GM21529 (cell line): ENCODE measurements around the gene PLEK.

Experiments used
- ATAC-seq: cut with Tn5 transposase; IDR thresholded peaks from one replicate; pipeline ENCODE4 v1.9.1; 2021; ENCODE audit not compliant: unreplicated experiment

Gene PLEK

DNA sequence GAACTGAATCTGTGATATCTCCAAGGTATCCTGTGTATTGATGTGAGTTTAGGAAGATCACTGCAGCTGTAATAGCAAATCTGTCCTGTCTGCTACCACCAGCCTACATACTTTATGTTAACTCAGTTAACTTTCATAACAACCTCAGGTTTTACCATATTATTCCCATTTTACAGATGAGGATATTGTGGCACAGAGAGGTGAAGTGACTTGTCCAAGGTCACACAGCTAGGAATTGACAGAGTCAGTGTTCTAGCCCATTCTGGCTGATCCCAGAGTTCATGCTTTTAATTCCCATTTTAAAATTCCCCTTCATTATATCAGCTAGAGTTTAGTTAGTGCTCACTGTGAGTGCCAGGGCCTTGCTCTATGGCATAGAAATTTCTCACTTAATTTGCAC lies 49.4 kb downstream of the PLEK start:
- ATAC-seq: no peak

DNA sequence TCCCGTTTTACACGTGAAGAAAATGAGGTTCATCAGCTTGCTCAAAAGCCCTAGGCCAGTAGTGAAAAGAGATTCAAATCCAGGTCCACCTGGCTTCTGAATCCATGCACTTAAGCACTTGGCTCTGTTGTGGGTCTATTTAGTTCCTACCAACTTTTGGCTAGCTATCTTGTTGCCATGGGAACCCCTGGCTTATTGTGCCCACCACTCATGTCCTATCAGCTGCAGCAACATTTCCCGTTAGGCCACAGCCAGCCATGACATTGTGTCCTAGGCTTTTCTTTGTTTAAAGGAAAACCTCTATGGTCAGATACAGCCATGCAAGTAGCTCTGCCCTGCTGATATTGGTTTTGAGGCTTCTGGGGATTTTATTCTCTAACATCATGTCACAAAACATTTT lies 49.8 kb downstream of the PLEK start:
- ATAC-seq: no peak

DNA sequence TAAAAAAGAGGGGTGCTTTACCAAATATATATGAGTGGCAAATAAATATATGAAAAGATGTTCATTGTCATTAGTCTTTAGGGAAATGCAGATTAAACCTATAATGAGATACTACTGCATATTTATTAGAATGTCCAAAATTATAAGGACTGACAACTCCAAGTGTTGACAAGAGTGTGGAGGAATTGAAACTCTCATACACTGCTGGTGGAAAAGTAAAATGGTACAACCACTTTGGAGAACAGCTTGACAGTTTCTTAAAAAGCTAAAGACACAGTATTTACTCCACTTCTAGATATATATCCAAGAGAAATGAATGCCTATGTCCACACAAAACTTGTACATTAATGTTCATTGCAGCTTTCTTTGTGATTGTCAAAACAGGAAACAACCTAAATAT lies 50.4 kb downstream of the PLEK start:
- ATAC-seq: no peak

DNA sequence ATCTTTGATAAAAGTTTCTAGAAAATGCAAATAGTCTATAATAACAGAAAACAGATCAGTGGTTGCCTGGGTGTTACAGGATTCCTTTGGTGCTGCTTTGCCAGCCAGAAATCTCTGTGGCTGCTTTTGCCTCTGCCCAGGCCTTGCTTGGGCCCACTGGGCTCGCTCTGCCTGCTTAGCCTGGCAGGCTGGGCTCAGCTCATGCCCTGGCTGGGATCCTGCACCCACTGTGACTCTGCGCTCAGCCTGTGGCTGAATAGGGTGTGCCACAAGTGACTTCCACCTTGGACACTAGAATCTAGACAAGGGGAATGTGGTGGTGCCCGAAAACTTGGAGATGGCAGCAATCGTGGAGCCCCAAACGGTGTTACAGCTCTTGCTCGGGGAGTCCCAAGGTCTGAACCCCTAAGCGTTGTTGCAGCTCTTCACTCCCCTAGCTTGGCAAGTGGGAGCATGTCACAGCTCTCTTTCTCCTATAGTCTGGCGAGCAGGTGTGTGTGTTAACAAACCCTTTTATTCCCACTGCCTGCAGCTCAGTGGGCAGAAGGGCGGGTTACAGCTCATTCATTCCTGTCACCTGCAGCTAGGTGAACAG lies 51.1 kb downstream of the PLEK start:
- ATAC-seq: no peak

DNA sequence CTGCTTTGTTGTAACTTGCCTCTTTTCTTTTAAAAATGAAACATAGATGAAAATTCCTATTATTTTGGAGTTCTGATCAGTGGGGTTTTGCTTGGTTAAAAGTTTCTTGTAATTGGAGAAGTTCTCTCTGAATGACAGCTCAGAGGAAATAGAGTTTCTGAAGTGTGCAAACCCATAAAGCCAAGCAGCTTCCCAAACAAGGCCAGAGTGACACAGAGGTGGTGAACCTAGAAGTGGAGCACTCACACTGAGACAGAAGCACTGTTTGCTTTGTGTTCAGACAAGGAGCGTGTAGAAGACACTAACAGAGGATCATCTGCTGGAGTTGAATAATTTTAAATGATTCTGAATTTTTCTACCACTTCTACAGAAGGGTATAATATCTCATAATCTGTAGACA lies 52.8 kb downstream of the PLEK start:
- ATAC-seq: no peak

DNA sequence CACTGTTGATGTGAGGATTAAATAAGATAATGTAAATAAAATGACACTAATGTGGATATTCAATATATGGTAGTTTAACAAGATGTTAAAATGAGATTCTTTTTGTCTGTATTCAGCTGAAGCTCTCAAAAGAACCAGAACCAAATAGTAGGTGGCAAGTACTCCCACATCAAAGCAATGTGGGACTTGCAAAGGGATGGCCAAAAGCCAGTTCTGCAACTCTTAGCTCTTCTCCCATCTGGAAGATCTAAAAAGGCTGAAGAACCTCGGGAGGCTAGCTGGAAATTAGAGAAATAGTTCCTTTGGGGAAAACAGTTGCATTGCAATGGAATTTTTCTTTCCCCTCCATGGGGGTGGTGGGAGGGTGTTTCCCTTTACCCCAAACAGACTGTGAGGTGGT lies 53.3 kb downstream of the PLEK start:
- no peak for ATAC-seq

DNA sequence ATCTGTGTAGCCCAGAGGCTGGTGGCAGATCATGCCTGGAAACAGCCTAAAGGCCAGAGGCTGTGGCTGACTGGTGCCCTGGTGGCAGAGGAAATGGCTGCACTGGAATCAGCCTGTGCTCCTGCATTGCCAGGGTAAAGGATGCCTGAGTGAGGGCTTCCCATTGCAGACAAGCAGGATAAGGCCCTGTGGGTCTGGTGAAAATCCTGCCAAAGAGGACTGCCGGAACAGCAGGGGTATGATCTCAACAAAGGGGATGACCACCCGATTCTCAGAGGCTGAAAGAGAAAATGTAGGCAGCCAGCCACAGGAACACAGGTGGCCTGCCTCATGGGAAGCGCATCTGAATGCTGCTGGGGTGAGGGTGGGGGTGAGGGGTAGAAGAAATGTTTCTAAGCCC lies 53.8 kb downstream of the PLEK start:
- no peak for ATAC-seq

DNA sequence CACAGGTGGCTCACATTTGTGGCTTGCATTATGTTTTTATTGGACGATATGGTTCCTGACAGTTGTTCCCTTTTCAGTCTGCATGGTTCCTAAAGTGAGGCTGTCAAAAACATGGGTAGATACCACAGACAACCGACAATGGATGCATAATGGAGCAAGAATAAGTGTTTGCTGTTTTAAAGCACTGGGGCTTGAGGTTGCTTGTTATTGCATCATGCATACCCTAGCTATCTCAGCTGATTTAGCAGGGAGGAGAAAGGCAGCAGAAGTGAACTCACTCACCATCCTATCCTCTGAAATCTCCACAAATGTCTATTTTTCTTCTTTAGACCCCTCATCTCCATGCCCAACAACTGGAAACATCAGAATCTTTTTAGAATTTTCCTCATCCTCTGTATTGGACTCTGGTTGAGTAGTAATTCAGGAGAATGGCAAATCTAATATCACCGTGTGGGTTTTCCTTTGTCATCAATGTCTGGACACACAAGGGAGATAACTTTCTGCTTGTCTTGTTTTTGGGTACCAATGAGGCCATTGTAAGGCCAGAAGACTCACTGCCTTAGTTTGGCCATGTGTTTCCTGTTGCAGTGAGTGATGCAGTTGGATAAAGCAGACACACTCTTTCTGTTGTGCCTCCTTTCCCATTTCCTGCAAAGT lies 55.3 kb downstream of the PLEK start:
- ATAC-seq: no peak

DNA sequence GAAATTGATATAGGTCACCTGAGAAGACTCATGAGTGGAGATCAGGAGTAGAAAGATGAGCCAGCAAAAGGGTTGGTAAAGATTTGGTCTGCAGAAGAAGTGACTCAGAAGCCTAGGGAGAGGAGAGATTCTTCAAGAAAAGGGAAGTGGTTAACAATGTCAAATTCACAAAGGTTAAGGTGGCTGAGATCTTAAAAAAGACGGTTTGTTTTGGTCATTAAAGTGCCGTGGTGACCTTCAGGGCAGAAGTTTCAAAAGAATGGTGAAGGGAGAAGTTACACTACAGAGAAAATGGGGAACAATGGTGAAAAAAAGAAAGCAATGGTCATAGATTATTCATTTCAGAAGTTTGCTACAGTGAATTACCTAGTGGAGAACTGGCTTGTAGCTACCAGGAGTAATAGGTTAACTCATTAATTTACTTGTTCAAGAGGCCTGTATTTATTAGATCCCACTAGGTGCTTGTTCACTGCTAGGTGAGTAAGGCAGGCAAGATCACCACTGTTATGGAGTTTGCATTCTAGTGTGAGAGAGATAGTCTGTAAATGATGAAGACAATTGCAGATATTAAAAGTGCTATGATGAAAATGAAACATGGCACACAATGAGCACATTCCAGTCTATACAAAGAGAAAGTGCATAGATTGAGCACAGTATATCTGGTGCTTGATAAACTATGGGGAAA lies 59.0 kb downstream of the PLEK start:
- peak; percentile 79 for ATAC-seq

DNA sequence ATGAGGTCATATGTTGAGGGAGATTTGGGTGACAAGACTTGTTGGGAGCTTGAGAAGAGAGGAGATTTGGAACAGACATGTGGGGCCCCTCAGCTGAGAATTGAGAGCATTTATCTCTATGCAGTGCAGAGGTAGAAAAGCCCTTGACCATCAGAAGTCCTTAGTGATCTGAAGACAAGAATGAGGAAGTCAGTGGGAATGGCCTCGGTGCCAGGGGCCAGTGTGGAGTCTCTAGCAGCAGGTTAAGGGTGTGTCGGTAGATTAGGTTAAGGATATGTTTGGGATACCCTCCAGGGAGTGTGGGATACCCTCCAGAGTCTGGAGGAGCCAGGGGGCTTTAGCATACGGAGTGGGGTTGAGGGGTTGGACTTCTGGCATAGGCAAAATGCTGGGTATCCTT lies 60.4 kb downstream of the PLEK start:
- no peak for ATAC-seq

DNA sequence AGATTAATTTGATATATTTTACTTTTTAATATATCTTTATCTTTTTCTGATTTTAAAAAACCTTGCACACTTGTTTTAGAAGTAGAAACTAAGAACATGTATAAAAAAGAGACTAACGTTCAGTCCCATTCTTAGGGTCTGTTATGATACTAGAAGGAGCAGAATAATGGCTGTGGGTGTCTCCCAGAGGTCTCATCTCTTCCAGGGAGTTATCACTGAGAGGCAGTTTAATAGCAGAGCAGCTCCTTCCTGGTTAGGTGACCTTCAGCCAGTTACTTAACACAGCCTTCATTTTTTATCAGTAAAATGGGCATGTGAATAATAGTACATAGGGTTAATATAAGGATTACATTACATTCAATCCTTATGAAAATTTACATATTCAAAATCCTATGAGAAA lies 61.4 kb downstream of the PLEK start:
- ATAC-seq: no peak

DNA sequence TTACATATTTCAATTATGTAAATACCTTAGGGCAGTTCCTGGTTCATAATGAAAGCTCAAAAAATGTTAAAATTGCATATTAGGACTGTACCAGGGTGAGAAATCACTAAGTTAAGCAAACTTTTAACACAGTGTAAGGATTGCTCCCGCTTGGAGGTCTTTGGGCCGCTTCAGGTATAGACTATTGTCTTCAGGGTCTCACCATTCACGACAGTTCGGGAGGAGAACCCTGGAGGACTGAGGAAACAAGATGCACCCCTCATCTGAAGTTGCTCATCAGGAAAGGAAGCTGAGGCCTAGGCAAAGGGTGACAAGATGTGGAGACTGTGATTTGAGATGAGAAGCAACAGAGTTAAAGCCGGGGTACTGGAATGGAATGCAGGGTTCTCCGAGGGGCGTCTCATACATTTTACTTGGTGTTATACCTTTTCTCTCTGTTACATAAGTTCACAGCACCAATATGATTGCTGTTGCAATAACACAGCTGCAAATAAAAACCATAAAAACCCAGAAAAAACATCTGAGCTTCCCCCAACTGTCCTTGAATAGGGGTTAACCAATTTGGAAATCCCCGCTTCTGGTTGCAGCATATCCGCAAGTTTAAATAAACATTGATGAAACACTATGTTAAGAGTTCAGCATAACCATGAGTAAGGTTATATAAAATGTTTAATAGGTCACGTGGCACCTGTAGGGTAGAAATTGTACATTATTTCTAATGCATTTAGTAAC lies 61.9 kb downstream of the PLEK start:
- ATAC-seq: peak; percentile 33

DNA sequence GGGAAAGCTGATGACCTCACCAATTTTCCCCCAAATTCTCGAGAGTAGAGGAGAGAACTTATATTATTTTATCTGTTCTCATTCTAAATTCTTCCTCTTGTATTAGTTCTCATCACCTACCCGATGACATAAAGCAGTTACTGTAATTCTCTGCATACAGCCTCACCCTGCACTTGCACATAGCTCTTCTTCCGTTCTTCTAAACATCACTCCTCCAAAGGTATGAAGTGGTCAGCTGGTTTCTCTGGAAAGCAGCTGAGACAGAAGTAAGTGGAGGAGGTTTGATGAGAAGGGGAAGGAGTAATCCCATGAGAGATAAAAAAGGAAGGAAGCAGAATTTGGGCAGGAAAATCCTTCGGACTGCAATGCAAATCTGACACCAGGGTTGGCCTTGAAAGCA lies 63.0 kb downstream of the PLEK start:
- no peak for ATAC-seq

DNA sequence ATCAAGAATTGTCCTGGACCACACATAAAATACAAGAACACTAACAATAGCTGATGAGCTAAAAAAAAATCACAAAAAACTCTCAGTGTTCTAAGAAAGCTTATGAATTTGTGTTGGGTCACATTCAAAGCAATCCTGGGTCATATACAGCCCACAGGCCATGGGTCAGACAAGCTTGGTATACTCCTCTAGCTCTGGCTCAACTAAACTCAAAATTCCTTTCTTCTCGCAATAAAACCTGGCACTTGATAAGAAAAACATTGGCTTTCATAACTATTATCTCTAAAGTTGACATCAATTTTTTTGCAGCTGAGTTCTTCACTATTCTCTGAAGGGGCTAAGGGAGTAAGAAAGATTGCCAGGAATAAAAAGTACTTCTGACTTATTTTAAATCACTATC lies 63.7 kb downstream of the PLEK start:
- no peak for ATAC-seq

DNA sequence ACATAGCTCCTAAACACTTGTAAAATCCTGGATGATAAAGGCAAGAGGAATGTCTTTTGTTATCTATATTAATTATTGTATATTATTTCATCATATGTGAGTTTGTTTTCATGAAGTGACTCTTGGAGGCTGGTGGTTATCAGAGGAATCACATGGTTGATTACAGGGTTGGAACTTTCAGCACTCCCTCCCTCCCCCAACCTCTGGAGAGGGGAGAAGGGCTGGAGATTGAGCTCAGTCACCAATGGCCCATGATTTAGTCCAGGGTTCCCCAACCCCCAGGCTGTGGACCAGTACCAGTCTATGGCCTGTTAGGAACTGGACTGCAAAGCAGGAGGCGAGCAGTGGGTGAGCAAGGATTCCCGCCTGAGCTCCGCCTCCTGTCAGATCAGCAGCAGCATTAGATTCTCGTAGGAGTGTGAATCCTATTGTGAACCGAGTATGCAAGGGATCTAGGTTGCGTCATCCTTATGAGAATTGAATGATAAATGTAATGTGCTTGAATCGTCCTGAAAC lies 64.3 kb downstream of the PLEK start:
- ATAC-seq: no peak

DNA sequence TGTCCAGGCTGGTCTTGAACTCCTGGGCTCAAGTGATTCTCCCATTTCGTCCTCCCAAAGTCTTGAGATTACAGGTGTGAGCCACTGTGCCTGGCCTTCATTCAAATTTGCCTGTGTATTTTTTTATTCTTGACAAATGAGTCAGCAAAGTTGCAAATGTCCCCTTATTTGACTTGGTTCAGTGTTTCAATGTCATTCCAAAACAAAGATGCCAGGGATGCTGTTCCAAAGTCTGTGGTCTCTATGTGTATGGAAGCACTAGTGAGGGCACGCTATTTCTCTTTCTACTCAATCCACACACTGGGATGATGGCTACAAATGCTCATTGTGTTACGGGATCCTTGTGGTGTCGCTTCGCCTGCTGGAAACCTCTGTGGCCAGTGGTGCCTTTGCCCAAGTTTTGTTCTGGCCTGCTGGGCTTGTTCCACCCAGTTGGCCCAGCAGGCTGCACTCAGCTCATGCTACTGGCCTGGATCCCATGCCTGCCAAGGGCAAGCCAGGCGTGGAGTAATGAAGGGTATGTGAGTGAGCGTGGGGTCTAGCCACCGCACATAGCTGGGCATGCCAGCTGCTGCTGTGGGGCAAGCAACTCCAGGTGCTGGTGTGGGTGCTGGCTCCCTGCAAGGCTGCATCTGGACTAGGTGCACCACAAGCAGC lies 66.4 kb downstream of the PLEK start:
- no peak for ATAC-seq

DNA sequence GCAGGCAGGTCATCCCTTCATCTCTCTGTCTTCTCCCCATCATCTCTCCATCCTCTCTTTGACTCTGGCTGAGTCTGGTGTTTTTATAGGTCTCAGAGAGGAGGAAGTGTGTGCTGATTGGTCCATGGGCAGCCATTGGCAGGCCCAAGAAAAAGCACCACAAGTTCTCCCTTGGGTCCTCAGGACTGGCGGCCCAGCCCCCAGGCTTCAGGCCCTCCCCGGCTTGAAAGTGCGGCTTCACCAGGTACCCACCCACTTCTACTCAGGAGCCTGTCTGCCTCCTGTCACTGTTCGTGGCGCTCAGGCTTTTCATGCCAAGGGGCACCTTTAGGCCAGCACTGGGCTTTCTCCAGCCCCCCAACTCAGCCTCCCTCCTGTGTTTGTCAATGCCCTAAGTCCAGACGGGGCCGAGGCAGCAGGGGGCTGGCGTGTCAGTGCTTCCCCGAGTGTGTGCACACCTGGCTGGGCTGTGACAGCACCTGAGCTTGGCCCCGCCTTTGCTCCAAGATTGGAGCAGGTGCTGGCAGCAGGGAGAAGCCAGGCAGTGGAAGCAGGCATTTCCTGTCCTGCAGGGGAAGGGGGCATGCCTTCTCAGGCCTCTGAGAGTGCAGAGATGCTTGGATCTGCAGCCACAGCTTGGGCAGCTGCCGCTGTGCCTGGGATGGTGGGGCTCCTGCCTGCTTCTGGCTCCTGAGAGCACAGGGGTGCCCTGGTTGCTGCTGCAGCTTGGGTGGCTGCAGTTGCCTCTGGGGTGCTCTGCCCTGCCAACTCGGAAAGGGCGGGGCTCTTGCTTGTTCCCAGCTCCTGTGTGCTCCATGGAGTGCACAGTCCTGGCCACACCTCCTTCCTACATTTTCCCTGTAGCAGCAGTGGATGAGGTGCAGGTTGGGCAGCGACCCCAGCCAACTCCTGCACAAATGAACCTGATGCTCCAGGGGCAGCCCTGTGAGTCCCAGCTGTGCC lies 67.9 kb downstream of the PLEK start:
- ATAC-seq: no peak

DNA sequence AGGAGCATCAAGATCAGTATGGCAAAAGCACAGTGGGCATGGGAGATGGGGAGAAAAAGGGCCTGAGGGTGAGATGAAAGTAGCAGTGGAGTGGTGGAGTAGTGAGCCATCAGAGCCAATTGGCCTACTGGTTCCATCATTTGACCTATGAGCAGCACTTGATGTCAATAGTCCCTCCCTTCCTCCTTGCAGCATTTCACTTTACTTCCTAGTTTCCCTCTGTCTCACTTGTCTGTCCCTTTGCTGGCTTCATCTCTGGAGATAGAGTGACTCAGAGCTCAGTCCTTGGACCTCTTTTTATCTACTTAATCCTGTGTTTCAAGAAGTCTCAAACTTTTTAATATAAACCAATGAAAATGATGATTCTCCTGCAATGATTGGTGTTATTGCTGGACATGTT lies 69.9 kb downstream of the PLEK start:
- no peak for ATAC-seq

DNA sequence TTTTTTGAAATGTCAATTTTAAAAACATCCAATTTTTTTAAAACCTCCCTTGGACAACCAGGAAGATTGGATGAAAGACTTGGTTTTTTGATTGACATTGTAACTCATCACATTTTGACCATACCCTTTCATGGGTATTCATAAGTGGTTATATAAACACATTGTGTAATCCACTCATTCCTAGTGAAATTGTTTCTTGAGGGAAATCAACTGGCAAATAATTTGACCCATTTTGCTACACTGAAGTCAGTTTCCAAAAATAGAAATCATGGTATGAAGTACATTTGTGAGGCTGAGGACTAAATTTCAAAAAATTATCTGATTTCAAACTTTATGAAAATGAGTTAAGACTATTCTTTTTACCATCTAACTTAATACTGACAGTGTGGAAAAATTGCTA lies 70.5 kb downstream of the PLEK start:
- ATAC-seq: no peak

DNA sequence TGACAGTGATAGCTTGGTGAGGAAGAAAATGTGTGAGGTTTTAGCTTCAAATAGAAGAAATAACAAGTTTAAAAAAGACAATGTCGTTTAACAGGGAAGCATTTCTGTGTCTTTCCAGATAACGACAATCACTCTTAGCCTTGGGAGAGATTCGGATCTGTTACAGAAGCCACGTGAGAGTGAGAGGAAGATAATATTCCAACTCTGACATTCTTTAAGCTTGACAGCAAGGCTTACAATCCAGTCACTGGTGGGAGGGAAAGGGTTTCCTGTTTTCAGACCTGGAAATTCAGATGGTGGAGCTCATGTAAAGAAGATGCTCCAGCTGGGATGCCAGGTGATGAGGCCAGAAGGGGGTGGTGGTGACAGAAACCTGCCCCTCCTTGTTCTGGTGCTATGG lies 71.2 kb downstream of the PLEK start:
- no peak for ATAC-seq
